MM.1S (cell line): ENCODE results near the gene ROBO3.

Source experiments
- DNase-seq: peaks from one replicate; pipeline ENCODE4 v3.0.0-alpha.2; 2015
- H2AFZ ChIP-seq: fragments of 300-600 bp; sonication (generic); 2 replicates; pipeline ENCODE4 v1.6.0; 2016; ENCODE audit warnings: antibody characterized with exemption, low read length
- H3F3A ChIP-seq: fragments of 300-600 bp; sonication (generic); 2 replicates; pipeline ENCODE4 v1.6.1; 2016; ENCODE audit warnings: mild to moderate bottlenecking, antibody characterized with exemption, low read length, moderate library complexity, mixed read lengths; ENCODE audit not compliant: insufficient read depth
- H3K27ac ChIP-seq: fragments of 300-600 bp; sonication (generic); 2 replicates; pipeline ENCODE4 v1.5.1; 2016; ENCODE audit warnings: mild to moderate bottlenecking, low read length
- H3K27me3 ChIP-seq: fragments of 300-600 bp; sonication (generic); replicated peaks from 2 replicates; pipeline ENCODE4 v1.6.0; 2016; ENCODE audit warnings: low read length; ENCODE audit not compliant: insufficient read depth
- H3K36me3 ChIP-seq: fragments of 300-600 bp; sonication (generic); replicated peaks from 2 replicates; pipeline ENCODE4 v1.6.1; 2016; ENCODE audit warnings: mild to moderate bottlenecking, low read length, mixed read lengths; ENCODE audit not compliant: insufficient read depth
- H3K4me1 ChIP-seq: fragments of 300-600 bp; sonication (generic); 2 replicates; pipeline ENCODE4 v1.6.1; 2016; ENCODE audit warnings: low read length, mixed read lengths
- H3K4me2 ChIP-seq: fragments of 300-600 bp; sonication (generic); 2 replicates; pipeline ENCODE4 v1.6.0; 2016; ENCODE audit warnings: low read depth, low read length
- H3K4me3 ChIP-seq: fragments of 300-600 bp; sonication (generic); 2 replicates; pipeline ENCODE4 v1.5.1; 2016; ENCODE audit warnings: low read length, mixed read lengths
- H3K79me2 ChIP-seq: fragments of 300-600 bp; sonication (generic); 2 replicates; pipeline ENCODE4 v1.6.1; 2016; ENCODE audit warnings: mixed run types, low read length, mixed read lengths
- H3K9ac ChIP-seq: fragments of 300-600 bp; sonication (generic); 2 replicates; pipeline ENCODE4 v1.6.1; 2016; ENCODE audit warnings: low read length, mixed read lengths
- H3K9me2 ChIP-seq: fragments of 300-600 bp; sonication (generic); replicated peaks from 2 replicates; pipeline ENCODE4 v1.6.1; 2016; ENCODE audit warnings: mild to moderate bottlenecking, low read length, mixed read lengths; ENCODE audit not compliant: insufficient read depth
- H3K9me3 ChIP-seq: fragments of 300-600 bp; sonication (generic); replicated peaks from 2 replicates; pipeline ENCODE4 v1.6.1; 2016; ENCODE audit warnings: mild to moderate bottlenecking, low read length, mixed read lengths; ENCODE audit not compliant: insufficient read depth
- H4K20me1 ChIP-seq: fragments of 300-600 bp; sonication (generic); 2 replicates; pipeline ENCODE4 v1.6.1; 2016; ENCODE audit warnings: mild to moderate bottlenecking, low read length, moderate library complexity, mixed read lengths; ENCODE audit not compliant: insufficient read depth
- EZH2 ChIP-seq: fragments of 300-600 bp; sonication (generic); optimal IDR thresholded peaks from 2 replicates; pipeline ENCODE3; 2017; ENCODE audit warnings: low read depth, mild to moderate bottlenecking, antibody characterized with exemption, low read length, mixed read lengths
- EZH2phosphoT487 ChIP-seq: fragments of 300-600 bp; sonication (generic); IDR thresholded peaks from 2 replicates; pipeline ENCODE4 v1.6.1; 2018; ENCODE audit warnings: antibody characterized with exemption, low read length
- TF ChIP-seq, protein P1 (sequence below): fragments of 300-600 bp; sonication (generic); IDR thresholded peaks from 2 replicates; pipeline ENCODE4 v1.5.1; 2016; ENCODE audit warnings: antibody characterized with exemption, low read length, mixed read lengths

ROBO3 gene

DNA sequence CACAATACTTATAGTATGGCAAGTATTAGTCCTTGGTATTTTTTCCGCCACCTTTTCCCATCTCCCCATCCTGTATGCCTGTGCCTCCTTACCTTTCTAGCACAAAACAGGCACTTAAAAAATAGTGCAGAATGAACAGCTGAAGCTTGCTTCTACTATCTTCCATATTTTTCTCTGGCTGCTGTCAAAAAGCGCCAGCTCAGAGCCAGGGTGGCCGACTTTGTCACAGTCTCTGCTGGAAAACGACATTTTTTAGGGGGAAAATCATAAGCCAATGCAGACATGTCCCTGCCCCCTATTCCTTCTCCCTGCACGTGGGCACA is 26.5 kb upstream of the ROBO3 start:
- Histone ChIP-seq H3K27ac (no peak overlapping the region), H3K4me1 (peaks cover 4% of the 10 kb centered on the region; the same call in 1 of the 2 replicates), H3K4me3 (no peak overlapping the region), H3K9me2 (no peaks in the 10 kb centered on the region), H2AFZ (no peak overlapping the region), H4K20me1 (no peaks in the 10 kb centered on the region), H3K36me3 (no peaks in the 10 kb centered on the region), H3K27me3 (peaks cover 61% of the 10 kb centered on the region), H3K79me2 (no peaks in the 10 kb centered on the region), H3F3A (0 out of 2 replicates have a peak, but pooled peaks cover 6% of the 10 kb centered on the region), H3K9ac (no peak overlapping the region), H3K9me3 (no peaks in the 10 kb centered on the region), H3K4me2 (0 out of 2 replicates have a peak overlapping the region, but pooled peaks have one; percentile 49)
- DNase-seq: no peak
- TF ChIP-seq EZH2 (no peak), EZH2phosphoT487 (no peak)
- TF ChIP-seq, protein P1, sequence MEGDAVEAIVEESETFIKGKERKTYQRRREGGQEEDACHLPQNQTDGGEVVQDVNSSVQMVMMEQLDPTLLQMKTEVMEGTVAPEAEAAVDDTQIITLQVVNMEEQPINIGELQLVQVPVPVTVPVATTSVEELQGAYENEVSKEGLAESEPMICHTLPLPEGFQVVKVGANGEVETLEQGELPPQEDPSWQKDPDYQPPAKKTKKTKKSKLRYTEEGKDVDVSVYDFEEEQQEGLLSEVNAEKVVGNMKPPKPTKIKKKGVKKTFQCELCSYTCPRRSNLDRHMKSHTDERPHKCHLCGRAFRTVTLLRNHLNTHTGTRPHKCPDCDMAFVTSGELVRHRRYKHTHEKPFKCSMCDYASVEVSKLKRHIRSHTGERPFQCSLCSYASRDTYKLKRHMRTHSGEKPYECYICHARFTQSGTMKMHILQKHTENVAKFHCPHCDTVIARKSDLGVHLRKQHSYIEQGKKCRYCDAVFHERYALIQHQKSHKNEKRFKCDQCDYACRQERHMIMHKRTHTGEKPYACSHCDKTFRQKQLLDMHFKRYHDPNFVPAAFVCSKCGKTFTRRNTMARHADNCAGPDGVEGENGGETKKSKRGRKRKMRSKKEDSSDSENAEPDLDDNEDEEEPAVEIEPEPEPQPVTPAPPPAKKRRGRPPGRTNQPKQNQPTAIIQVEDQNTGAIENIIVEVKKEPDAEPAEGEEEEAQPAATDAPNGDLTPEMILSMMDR: no peak

- H2AFZ ChIP-seq: no peak overlapping the region
- TF ChIP-seq, protein P1: no peak
- peak; percentile 26 for TF ChIP-seq EZH2
- H3K9me2 ChIP-seq: no peaks in the 10 kb centered on the region
- no peak overlapping the region for H3K27ac ChIP-seq
- no peak overlapping the region for H3K9ac ChIP-seq
- no peak for DNase-seq
- H3K4me1 ChIP-seq: peaks cover 4% of the 10 kb centered on the region; the same call in 1 of the 2 replicates
- H3K9me3 ChIP-seq: no peaks in the 10 kb centered on the region
- H3K4me2 ChIP-seq: peak overlapping the region; percentile 49; the same call in 1 of the 2 replicates
- peak overlapping the region; percentile 22; the same call in 1 of the 2 replicates for H3K4me3 ChIP-seq
- no peaks in the 10 kb centered on the region for H4K20me1 ChIP-seq
- no peaks in the 10 kb centered on the region for H3K36me3 ChIP-seq
- no peaks in the 10 kb centered on the region for H3K79me2 ChIP-seq
- 0 out of 2 replicates have a peak, but pooled peaks cover 6% of the 10 kb centered on the region for H3F3A ChIP-seq
- peaks cover 67% of the 10 kb centered on the region for H3K27me3 ChIP-seq
These were observed 25.9 kb upstream of the ROBO3 start for GRCh38 chr11:124839128-124839971.

- H3K27me3 ChIP-seq: peaks cover 74% of the 10 kb centered on the region
- H4K20me1 ChIP-seq: no peaks in the 10 kb centered on the region
- peak overlapping the region; percentile 49; the same call in 1 of the 2 replicates for H3K4me2 ChIP-seq
- H3K9ac ChIP-seq: no peak overlapping the region
- H3K4me3 ChIP-seq: peak overlapping the region; percentile 22; the same call in 1 of the 2 replicates
- no peak overlapping the region for H2AFZ ChIP-seq
- TF ChIP-seq EZH2: no peak
- TF ChIP-seq EZH2phosphoT487: no peak
- TF ChIP-seq, protein P1: no peak
- H3K27ac ChIP-seq: no peak overlapping the region
- H3K4me1 ChIP-seq: peaks cover 4% of the 10 kb centered on the region; the same call in 1 of the 2 replicates
- no peaks in the 10 kb centered on the region for H3K9me2 ChIP-seq
- H3K9me3 ChIP-seq: no peaks in the 10 kb centered on the region
- H3K79me2 ChIP-seq: no peaks in the 10 kb centered on the region
- H3K36me3 ChIP-seq: no peaks in the 10 kb centered on the region
- H3F3A ChIP-seq: 0 out of 2 replicates have a peak, but pooled peaks cover 6% of the 10 kb centered on the region
- DNase-seq: no peak
These were observed 25.1 kb upstream of the ROBO3 start for GRCh38 chr11:124839972-124840621.
